Mucosa of rectum (tissue), 2 donors: ENCODE data around the gene AP2A2.

Experiments
- H3K27ac ChIP-seq, 2 donors: one replicate each; pipeline ENCODE4 v1.7.0; 2013; ENCODE audit warnings: inconsistent platforms in 2 of 2, low read depth in 2 of 2, low read length in 2 of 2
- H3K27me3 ChIP-seq, 2 donors: one replicate each; pipeline ENCODE4 v1.7.0; 2013; ENCODE audit warnings: low read length in 2 of 2; ENCODE audit not compliant: control insufficient read depth in 2 of 2, insufficient read depth in 2 of 2
- H3K36me3 ChIP-seq, 2 donors: one replicate each; pipeline ENCODE4 v1.7.0; 2013; ENCODE audit warnings: low read length in 2 of 2; ENCODE audit not compliant: control insufficient read depth in 2 of 2, insufficient read depth in 2 of 2
- H3K4me1 ChIP-seq, 2 donors: one replicate each; pipeline ENCODE4 v1.7.0; 2013; ENCODE audit warnings: low read length in 2 of 2, mild to moderate bottlenecking in 1 of 2; ENCODE audit not compliant: control insufficient read depth in 2 of 2, insufficient read depth in 2 of 2
- H3K4me3 ChIP-seq, 2 donors: one replicate each; pipeline ENCODE4 v1.7.0; 2013; ENCODE audit warnings: low read length in 2 of 2
- H3K9ac ChIP-seq, 2 donors: one replicate each; pipeline ENCODE4 v1.7.0; 2013; ENCODE audit warnings: low read length in 2 of 2, low read depth in 1 of 2, mild to moderate bottlenecking in 1 of 2
- H3K9me3 ChIP-seq, 2 donors: one replicate each; pipeline ENCODE4 v1.7.0; 2013; ENCODE audit warnings: low read length in 2 of 2; ENCODE audit not compliant: control insufficient read depth in 2 of 2
- donor health status: healthy.
- donor health status: Normal muscosa, but diverticular disease.

The AP2A2 gene

GRCh38 chr11:1033016-1033798 lies 107.5 kb downstream of the AP2A2 start:
- H3K4me1 ChIP-seq: no peaks in the 10 kb centered on the region
- no peak overlapping the region for H3K27ac ChIP-seq
- H3K9ac ChIP-seq: no peak overlapping the region

GRCh38 chr11:1034001-1034400 lies 108.3 kb downstream of the AP2A2 start:
- H3K4me3 ChIP-seq: no peak overlapping the region
- H3K27ac ChIP-seq: no peak overlapping the region
- no peaks in the 10 kb centered on the region for H3K36me3 ChIP-seq
- H3K9me3 ChIP-seq: no peaks in the 10 kb centered on the region
- H3K9ac ChIP-seq: no peak overlapping the region
- no peaks in the 10 kb centered on the region for H3K27me3 ChIP-seq
- no peaks in the 10 kb centered on the region for H3K4me1 ChIP-seq

More at GRCh38 chr11:1033016-1033798, 107.5 kb downstream of the AP2A2 start:
- no peaks in the 10 kb centered on the region for H3K27me3 ChIP-seq
- no peak overlapping the region for H3K4me3 ChIP-seq
- no peaks in the 10 kb centered on the region for H3K36me3 ChIP-seq
- H3K9me3 ChIP-seq: no peaks in the 10 kb centered on the region

GRCh38 chr11:1034456-1035295 lies 109.0 kb downstream of the AP2A2 start:
- H3K9me3 ChIP-seq: no peaks in the 10 kb centered on the region
- H3K27me3 ChIP-seq: no peaks in the 10 kb centered on the region
- no peak overlapping the region for H3K9ac ChIP-seq
- no peak overlapping the region for H3K27ac ChIP-seq
- no peaks in the 10 kb centered on the region for H3K4me1 ChIP-seq
- H3K4me3 ChIP-seq: no peak overlapping the region
- no peaks in the 10 kb centered on the region for H3K36me3 ChIP-seq

DNA sequence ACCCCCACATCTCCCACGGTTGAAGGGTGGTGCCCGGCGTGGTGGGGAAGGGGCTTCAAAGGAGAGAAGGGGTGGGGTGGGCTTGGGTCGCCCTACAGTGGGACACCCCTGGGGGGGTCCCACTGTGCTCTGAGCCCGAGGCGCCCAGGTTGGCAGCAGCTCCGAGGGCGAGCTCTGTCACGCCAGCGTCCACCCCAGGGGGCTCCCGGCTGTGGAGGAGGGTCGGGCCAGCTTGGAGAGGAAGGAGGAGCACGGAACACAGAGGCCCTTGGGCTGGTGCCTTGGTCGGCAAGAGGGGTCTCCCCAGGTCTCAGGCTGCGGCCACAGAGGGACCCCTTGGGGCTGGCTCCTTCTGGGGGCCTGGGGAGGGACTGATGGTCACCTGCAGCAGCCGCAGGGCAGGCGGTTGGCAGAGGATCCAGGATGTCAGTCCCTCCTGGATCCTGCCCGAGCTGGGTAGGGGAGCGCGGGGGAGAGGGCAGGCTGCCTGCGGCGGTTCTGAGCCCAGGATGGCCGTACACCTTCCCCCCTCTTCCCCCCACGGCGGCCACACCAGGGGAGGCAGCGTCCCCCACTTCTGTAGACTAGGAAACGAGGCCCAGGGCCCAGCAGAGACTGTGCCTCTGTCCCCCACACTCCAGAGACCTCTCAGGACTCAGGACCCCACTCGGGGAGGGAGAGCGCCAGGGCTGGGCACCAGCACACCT lies 110.1 kb downstream of the AP2A2 start:
- peaks cover 0 to 2% of the 10 kb centered on the region in 2 donors for H3K27me3 ChIP-seq
- H3K9me3 ChIP-seq: no peaks in the 10 kb centered on the region
- no peaks in the 10 kb centered on the region for H3K4me1 ChIP-seq
- H3K27ac ChIP-seq: no peak overlapping the region
- H3K4me3 ChIP-seq: no peak overlapping the region
- no peaks in the 10 kb centered on the region for H3K36me3 ChIP-seq
- no peak overlapping the region for H3K9ac ChIP-seq

DNA sequence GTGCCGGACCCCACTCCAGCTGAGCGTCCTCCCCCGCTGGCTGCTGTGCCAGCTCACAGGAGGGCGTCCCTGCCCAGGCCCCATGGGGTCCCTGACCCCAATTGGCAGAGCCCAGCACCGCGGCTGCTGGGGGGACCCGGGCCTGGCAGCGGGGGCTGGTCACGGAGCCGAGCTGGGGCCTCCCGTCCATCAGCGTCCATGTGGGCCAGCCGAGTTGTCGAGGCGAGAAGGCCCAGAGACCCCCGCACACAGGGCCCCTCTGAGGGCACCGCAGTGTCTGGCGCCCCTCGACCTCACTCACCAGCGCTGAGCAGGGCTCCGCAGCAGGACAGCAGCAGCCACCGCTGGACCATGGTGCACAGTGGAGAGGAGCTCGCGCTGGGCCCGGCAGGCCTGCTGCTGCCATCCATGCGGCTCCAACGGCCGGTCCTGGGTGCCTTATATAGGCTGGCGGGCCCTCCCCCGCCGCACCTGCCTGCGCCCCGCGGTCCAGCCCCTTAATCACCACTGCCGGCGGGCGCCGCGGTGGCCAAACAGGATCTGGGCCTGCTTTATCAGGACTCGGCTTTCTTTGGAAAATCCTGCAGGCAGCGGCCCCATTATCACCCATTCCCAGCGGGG lies 110.7 kb downstream of the AP2A2 start, which contains the start of gene MUC6:
Gene MUC6 (minus strand): TSS at position 416 of the 621 bp plus-strand sequence. CDS start 63 bp downstream, at position 353.
- Histone ChIP-seq H3K4me3 (no peak within 1 kb of the TSS), H3K36me3 (no peaks in the 10 kb centered on the region), H3K9me3 (no peaks in the 10 kb centered on the region), H3K27ac (no peak within 1 kb of the TSS), H3K4me1 (no peaks in the 10 kb centered on the region), H3K9ac (no peak within 1 kb of the TSS), H3K27me3 (peaks cover 0 to 2% of the 10 kb centered on the region in 2 donors)

DNA sequence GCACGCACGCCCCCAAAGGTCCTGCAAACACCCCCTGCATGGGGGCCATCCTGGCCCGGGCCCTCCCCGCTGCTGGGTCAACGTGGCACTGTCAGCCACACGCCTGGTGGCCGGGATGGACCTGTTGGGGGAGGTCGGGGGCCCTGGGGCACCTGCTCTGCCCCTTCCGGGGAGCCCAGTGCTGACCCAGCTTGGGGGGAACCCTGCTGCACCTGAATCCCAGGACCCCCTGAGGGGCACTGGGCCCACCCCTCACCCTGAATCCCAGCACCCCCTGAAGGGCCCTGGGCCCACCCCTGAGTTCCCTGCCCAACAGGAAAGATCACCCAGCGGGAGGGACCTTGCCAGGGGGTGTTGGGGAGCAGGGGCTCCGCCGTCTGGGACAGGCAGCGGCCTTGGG lies 111.3 kb downstream of the AP2A2 start:
- no peaks in the 10 kb centered on the region for H3K9me3 ChIP-seq
- no peak overlapping the region for H3K4me3 ChIP-seq
- H3K36me3 ChIP-seq: no peaks in the 10 kb centered on the region
- peaks cover 0 to 5% of the 10 kb centered on the region in 2 donors for H3K27me3 ChIP-seq
- H3K4me1 ChIP-seq: peaks cover 0 to 2% of the 10 kb centered on the region in 2 donors
- no peak overlapping the region for H3K9ac ChIP-seq
- no peak overlapping the region for H3K27ac ChIP-seq

DNA sequence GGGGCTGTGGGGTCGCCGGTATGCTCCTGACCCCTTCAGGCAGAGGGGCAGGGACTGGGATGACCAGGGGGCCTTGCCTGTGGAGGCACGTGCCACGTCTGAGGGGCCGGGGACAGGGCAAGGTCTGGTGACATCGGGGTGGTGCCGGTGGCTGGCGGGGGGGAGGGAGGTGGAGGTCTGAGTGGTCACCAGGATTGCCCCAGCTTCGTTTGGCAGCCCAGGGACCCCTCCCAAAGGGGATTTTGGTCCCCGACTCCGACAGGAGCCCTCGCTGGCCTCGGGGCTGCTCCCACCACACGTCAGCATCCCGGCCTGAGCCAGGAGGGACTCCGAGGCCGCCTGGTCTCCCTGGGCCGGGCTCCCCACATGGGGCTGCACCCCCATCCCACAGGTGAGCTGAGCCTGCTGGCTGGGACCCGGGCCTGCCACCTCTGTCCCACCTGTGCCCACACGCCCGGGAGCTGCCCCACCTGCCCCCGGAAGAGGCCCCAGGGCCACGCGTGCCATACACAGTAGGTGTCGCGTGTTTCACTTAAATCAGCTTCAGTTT lies 111.9 kb downstream of the AP2A2 start:
- H3K4me3 ChIP-seq: no peak overlapping the region
- H3K9me3 ChIP-seq: no peaks in the 10 kb centered on the region
- no peak overlapping the region for H3K9ac ChIP-seq
- peaks cover 0 to 2% of the 10 kb centered on the region in 2 donors for H3K4me1 ChIP-seq
- H3K27ac ChIP-seq: no peak overlapping the region
- peaks cover under 1 to 5% of the 10 kb centered on the region in 2 donors for H3K27me3 ChIP-seq
- H3K36me3 ChIP-seq: no peaks in the 10 kb centered on the region

- peaks cover 5% of the 10 kb centered on the region in 2 donors for H3K27me3 ChIP-seq
Observed at GRCh38 chr11:1038361-1038760, 112.7 kb downstream of the AP2A2 start.

GRCh38 chr11:1038921-1039320 lies 113.3 kb downstream of the AP2A2 start:
- Histone ChIP-seq H3K9ac (no peak overlapping the region), H3K36me3 (no peaks in the 10 kb centered on the region), H3K4me3 (no peak overlapping the region), H3K9me3 (no peaks in the 10 kb centered on the region), H3K4me1 (peaks cover 0 to 2% of the 10 kb centered on the region in 2 donors), H3K27me3 (peaks cover 5 to 9% of the 10 kb centered on the region in 2 donors), H3K27ac (no peak overlapping the region)

More at GRCh38 chr11:1038361-1038760, 112.7 kb downstream of the AP2A2 start:
- Histone ChIP-seq H3K9ac (no peak overlapping the region), H3K4me1 (peaks cover 0 to 2% of the 10 kb centered on the region in 2 donors), H3K9me3 (no peaks in the 10 kb centered on the region), H3K27ac (no peak overlapping the region), H3K36me3 (no peaks in the 10 kb centered on the region), H3K4me3 (no peak overlapping the region)
